ENCODE data around the gene SPINK9. TPM values are rescaled to one million over a fixed set of nuclear protein-coding genes. Genes with fewer than 3 reads are reported as not detected.
A peak's percentile ranks its signal among the peaks of the same experiment; 100 is the strongest.

The SPINK9 gene, protein sequence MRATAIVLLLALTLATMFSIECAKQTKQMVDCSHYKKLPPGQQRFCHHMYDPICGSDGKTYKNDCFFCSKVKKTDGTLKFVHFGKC
- not detected in 2 replicates for total RNA-seq

DNA sequence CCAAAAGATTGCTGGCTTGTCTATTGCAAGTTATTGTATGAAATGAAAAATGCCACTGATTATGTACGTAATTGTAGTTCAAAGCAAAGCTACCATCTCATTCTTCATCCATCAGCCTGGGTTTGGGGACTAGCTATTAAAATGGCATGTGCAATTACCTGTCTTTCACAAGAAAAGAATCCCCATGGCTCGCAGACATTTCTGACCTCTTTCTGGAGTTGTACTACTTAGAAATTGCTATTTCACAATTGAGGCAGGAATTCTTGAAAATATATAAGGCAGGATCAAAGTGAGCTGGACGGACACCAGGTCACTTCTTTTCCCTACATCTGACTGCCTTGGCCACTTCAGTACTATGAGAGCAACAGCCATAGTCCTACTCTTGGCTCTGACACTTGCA lies at the start of gene SPINK9:
SPINK9 (plus strand) TSS at position 301 of the 400 bp plus-strand sequence; CDS start at position 356, 55 bp downstream.
- TF ChIP-seq, protein P1, sequence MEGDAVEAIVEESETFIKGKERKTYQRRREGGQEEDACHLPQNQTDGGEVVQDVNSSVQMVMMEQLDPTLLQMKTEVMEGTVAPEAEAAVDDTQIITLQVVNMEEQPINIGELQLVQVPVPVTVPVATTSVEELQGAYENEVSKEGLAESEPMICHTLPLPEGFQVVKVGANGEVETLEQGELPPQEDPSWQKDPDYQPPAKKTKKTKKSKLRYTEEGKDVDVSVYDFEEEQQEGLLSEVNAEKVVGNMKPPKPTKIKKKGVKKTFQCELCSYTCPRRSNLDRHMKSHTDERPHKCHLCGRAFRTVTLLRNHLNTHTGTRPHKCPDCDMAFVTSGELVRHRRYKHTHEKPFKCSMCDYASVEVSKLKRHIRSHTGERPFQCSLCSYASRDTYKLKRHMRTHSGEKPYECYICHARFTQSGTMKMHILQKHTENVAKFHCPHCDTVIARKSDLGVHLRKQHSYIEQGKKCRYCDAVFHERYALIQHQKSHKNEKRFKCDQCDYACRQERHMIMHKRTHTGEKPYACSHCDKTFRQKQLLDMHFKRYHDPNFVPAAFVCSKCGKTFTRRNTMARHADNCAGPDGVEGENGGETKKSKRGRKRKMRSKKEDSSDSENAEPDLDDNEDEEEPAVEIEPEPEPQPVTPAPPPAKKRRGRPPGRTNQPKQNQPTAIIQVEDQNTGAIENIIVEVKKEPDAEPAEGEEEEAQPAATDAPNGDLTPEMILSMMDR (conservative IDR thresholded peaks at IDR 0.05; ENCODE audit: low read depth, low read length) = no peak
- H3K4me3 ChIP-seq (ENCODE audit: low read depth, low read length) = no peak within 1 kb of the TSS
- no peak for DNase-seq (ENCODE audit: low read depth)

DNA sequence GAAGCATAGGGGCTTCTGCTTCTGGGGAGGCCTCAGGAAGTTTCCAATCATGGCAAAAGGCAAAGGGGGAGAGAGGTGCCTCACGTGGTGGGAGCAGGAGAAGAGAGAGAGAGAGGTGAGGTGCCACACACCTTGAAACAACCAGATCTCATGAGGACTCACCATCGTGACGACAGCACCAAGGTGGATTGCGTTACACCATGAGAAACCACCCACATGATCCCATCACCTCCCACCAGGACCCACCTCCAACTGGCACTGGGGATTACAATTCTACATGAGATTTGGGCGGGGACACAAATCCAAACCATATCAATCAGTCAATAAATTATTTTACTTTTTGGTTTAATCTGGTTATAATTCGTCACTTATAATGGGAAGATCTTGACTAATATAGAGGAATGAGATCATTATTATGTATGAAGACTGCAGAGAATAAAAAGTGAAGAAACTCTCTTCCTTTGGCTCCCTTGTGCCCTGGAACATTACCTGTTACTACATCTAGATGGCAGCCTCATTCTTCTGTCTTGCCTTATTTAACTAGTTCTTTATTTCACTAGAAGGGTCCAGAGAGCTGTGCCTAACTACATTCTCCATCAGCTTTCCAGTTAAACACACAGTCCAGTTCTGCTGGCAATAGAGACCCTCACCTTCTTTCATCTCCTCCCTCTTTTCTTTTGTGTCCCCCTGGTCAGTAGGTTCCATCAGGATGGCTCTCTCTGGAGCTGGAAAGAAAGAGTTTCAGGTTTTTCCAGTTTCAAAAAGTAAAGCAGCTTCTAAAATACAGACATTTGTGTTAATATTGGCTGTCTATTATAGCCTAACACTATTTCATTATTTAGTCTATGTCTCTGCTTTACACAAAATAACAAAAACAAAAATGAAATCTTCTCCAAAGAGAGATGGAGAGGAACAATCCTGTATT lies 44.8 kb upstream of the SPINK9 start:
- TF ChIP-seq, protein P1 (conservative IDR thresholded peaks at IDR 0.05; ENCODE audit: low read depth, low read length) = peak; percentile 66
- DNase-seq (ENCODE audit: low read depth) = no peak
- no peak overlapping the region for H3K4me3 ChIP-seq (ENCODE audit: low read depth, low read length)

DNA sequence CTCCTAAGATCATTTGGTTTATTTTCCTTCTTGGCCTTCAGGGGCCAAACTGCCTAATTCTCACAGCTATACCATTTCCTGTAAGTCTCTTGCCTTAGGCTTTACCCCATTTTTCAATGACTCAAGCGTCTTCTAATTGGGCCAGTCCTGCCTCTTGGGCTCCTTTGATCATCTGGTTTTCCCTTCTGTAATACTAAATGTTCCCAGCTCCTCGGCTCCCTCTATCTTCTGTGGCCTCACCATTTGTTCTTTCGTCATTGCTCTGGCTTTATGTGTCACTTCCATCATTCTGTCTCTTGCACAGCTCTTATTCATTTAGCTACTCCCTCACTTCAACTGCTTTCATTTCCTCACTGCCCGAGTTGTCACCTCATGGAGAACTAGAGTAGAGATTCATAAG lies 37.6 kb upstream of the SPINK9 start:
- TF ChIP-seq, protein P1 (conservative IDR thresholded peaks at IDR 0.05; ENCODE audit: low read depth, low read length) = no peak
- DNase-seq (ENCODE audit: low read depth) = no peak
- no peak overlapping the region for H3K4me3 ChIP-seq (ENCODE audit: low read depth, low read length)

DNA sequence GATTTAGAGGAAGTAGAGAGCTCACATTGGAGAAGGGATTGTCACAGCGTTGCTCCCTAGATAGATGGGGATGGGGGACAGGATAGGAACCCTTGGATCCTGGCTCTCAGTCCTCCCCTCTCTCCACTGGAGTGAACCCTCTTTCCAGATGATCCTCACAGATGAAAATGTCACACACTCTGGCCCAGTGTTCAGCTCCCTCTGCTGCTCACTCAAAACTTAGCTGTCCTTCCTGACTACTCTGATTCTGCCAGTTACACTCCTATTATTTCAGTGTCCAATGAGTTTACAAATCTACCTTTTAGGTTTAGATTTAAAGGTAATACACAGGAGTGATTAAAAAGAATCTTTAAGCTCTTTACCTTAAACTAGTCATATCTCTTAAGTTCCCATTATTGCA lies 28.9 kb upstream of the SPINK9 start:
- no peak for DNase-seq (ENCODE audit: low read depth)
- TF ChIP-seq, protein P1 (conservative IDR thresholded peaks at IDR 0.05; ENCODE audit: low read depth, low read length) = peak; percentile 46
- H3K4me3 ChIP-seq (ENCODE audit: low read depth, low read length) = no peak overlapping the region

DNA sequence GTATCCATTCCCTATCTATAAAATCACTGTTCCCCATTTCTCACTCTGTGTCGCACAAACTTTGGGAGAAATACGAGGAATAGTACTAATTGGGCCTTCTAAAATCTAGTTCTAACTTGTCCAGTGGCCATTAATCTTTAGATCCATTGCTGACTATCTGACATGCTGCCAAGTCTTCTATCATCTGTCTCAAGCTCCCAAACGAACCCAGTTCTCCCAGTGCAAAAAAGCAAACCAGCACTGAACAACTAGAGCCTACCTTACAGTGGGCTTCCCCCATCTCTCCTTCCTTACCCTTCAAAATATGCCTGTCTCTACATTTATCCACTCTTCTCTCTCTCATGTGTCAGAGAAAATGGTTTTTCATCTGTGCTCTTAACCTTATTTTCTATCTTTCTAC lies 26.3 kb upstream of the SPINK9 start:
- H3K4me3 ChIP-seq (ENCODE audit: low read depth, low read length) = no peak overlapping the region
- DNase-seq (ENCODE audit: low read depth) = no peak
- TF ChIP-seq, protein P1 (conservative IDR thresholded peaks at IDR 0.05; ENCODE audit: low read depth, low read length) = no peak

DNA sequence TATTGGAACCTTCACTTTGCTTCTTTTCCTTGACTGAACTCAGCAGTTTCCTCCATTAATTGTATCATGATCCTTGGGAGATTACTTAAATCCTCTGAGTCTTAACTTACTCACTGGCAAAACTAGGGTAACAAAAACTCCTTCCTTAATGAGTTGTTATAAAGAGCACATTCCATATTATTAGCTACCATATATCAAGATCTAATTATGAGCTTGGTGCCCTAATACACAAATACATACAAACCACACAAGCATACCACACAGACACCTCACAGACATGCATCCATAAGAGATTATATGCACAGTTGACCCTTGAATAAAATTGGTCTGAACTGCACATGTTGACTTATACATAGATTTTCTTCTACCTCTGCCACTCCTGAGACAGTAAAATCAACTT lies 25.6 kb upstream of the SPINK9 start:
- DNase-seq (ENCODE audit: low read depth) = no peak
- TF ChIP-seq, protein P1 (conservative IDR thresholded peaks at IDR 0.05; ENCODE audit: low read depth, low read length) = no peak
- no peak overlapping the region for H3K4me3 ChIP-seq (ENCODE audit: low read depth, low read length)

Measured in epithelial cell of proximal tubule (primary cell).